ENCODE measurements around the gene MAGEB17.

DNA sequence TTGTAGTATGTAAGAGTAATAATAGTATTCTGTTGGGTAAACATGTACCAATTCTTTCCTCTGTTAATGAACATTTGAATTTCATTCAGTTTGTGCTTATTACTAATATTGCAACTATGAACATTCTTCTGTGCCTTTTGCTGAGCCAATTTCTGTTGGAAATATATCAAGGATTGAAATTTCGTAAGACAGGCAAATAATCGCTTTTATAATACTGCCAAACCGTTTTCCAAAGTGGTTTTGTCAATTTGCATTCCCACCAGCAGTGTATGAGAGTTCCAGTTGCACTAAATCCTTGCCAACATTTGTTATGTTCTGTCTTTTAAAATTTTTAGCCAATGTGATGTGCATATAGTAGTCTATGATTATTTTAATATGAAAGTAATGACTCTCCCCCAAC, 38.6 kb downstream of the MAGEB17 start:
- TF ChIP-seq SREBF2 (IDR thresholded peaks at IDR 0.05) (no peak), MYC (IDR thresholded peaks at IDR 0.05; ENCODE audit: borderline replicate concordance, low read length) (no peak)
- TF ChIP-seq, protein P1, sequence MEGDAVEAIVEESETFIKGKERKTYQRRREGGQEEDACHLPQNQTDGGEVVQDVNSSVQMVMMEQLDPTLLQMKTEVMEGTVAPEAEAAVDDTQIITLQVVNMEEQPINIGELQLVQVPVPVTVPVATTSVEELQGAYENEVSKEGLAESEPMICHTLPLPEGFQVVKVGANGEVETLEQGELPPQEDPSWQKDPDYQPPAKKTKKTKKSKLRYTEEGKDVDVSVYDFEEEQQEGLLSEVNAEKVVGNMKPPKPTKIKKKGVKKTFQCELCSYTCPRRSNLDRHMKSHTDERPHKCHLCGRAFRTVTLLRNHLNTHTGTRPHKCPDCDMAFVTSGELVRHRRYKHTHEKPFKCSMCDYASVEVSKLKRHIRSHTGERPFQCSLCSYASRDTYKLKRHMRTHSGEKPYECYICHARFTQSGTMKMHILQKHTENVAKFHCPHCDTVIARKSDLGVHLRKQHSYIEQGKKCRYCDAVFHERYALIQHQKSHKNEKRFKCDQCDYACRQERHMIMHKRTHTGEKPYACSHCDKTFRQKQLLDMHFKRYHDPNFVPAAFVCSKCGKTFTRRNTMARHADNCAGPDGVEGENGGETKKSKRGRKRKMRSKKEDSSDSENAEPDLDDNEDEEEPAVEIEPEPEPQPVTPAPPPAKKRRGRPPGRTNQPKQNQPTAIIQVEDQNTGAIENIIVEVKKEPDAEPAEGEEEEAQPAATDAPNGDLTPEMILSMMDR (IDR thresholded peaks at IDR 0.05) = no peak

Data from A549 (cell line).